GM19193 (cell line): Measurements from ENCODE around the gene PCNT.

Source experiments
- POLR2A ChIP-seq: IDR thresholded peaks from 4 replicates; pipeline ENCODE4 v1.6.1; 2011; ENCODE audit not compliant: insufficient read depth, insufficient read length; ENCODE audit errors: extremely low read depth

The PCNT gene

DNA sequence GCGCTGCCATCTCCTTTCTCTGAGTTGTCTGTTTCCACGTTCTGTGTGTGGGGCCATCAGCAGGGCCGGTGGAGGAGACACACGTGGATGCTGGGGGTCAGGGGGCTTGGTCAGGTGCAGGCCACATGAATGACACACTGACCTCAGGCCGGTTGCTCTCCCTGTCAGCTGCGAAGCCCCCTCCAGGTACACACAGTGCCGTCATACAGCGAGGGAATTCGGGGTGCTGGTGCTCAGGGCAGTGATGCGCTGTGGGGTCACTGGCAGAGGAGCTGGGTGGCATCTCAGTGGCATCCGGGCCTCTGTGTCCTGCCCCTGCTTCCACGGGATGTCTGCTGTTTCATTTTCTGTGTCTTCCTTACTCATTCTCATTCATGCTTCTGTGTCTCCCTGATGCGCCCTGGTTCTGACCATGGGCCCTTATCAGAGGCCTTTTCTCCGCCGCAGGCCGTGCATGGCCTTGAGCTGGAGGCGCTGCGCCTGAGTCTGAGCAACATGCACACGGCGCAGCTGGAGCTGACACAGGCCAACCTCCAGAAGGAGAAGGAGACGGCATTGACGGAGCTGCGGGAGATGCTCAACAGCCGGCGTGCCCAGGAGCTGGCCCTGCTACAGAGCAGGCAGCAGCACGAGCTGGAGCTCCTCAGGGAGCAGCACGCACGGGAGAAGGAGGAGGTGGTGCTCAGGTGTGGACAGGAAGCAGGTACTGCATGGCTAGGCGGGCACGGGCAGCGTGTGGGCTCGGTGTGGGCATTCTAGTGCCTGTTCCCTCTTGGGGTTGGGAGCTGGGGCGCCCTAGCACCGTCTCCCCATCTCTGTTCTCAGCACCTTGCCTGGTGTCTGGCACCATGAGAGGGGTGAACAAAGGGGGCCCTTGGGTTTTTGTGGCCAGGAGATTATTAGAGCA is 22.6 kb downstream of the PCNT start:
- no peak for TF ChIP-seq POLR2A

DNA sequence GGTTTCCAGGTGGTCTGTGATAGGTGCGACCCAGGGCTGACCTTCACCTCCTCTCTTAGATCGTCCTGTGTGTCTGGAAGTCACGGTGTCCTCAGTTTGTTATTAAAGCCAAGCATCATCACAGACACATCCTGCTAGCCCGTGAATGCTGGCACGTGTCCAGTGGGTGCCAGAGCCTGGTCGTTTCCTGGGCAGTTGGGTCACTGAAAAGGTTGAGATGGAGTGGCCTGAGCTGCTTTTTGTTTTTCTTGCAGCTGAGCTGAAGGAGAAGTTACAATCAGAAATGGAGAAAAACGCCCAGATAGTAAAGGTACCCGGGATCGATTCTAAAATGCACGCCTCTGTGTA is 23.2 kb downstream of the PCNT start:
- no peak for TF ChIP-seq POLR2A

DNA sequence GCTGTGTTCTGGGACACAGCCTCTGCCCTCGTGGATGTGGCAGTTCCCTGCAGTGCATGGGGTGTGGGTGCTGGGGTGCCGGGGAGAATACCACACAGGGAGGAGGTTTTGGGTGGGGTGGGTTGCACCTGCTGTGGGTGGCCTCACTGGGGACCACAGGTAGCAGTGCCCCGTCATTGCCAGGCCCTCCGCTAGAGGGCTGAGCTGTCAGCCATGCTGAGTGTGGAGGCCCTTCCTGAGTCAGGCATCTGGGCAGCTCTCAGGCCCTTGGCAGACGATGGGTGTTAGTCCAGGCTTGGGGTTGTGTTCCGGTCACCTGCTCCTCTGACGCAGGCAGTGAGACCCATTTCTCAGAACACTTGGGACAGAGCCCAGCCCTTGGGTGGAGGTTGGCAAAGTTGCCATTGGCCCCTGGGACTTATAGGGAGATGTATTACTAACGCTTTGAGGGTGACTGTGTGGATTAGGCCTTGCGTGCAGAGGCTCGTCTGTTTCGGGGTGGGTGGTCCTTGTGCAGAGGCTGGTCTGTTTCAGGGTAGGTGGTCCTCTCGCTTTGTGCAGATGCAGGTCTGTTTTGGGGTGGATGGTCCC is 23.9 kb downstream of the PCNT start:
- no peak for TF ChIP-seq POLR2A

DNA sequence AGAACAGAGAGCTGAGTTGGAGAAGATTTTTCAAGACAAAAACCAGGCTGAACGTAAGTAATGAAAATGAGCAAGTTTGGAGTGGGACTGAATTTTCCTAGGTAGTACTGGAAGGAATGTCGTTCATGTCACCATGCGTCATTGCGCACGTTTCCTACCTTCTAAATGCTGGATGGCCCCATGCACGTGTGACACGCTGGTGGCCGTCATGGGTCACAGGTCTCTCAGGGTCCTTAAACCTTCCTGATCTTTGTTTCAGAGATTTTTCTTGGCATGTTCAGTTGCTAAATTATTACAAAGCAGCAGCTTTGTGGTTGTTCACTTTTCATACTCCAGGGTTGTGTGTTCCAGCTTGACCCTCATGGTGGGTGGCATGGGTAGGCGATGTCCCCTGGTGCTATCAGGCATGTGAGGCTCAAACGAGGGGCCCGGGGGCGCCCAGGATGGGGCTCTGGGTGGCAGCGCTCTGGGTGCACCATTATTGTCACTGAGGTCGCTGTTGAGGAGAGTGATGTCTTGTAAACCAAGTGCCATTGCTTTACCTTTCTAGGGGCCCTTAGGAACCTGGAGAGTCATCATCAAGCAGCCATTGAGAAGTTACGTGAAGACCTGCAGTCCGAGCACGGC is 25.3 kb downstream of the PCNT start:
- TF ChIP-seq POLR2A, result no peak

DNA sequence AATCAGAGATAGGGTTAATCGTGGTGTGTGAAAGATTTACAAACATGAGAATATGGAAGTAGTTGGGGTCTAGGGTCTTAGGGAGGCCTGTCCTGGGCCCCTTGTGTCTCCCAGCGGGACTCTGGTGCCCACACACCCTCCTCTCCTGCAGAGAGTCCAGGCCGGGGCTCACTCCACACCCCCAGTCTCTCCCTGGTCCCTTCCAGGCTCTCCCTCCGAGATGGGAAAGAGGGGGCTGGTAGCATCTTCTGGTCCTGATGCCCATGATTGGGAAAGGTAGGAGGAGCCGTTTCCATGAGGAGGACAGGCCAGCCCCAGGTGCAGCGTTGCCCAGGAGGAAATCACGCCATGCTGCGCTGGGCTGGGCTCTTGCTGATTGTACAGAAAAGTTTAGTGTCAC is 26.6 kb downstream of the PCNT start:
- no peak for TF ChIP-seq POLR2A

DNA sequence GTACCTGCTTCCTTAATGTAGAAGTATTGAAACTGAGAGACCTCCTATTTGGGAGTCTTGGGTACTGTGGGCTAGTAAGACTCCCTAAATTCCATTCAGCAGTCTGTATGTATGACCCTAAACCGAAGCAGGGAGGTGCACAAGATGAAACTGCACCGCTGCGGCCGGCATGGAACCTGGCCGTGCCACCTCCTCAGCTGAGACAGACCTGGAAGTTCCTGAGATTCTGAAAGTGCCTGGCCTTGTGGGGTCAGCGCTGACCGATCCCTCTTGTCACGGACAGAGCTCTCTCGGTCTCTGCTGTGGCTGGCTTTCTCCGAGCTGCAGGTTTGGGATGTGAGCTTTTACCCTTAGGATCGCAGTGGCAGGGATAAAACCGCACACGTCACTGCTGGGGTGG is 27.0 kb downstream of the PCNT start:
- TF ChIP-seq POLR2A, result no peak

DNA sequence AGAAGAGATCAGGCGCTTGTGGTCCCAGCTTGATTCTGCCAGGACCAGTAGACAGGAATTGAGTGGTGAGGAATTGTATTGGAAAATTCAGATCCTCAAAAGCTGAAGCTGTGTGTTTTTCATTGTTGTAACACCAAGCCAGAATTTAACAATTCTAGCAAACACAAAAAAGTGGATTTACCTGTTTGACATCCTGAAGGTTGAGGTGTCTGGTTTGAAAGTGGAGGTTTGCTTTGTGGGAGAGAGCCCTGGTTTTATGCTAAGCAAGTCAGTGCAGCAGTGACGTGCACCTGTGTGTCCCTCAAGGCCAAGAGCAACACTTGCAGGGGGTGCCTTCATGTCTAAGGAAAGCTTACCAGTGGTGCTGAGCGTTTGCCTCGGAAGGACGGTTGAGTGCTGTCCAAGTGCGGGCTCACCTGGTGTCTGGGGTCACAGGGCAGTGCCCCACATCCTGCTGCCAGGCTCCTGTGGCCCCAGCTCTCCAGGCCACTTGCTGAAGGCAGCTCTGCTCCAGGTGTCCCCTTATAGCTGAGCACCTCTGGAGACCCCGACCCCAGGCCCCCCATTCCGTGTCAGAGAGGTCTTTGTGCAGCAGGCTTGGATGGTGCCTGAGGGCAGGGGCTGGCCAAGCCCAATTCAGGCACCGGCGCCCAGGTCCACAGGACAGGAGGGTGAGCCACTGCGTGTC is 27.7 kb downstream of the PCNT start:
- TF ChIP-seq POLR2A, result no peak

DNA sequence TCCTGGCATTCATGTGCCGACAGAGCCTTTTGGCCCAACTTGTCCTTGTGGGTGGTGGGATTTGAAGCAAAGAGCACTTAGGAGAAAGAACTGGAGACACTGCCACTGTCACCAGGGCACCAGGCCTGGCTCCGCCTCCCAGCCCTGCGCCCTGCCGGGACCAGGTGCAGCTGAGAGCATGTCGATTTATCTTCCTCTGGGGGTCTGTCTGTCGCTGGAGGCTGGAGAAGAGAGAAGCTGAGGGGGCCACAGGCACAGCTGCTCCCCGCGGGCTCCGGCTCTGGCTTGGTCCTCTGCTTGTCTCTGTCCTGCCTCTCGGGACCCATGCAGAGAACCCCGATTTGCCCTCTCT is 28.2 kb downstream of the PCNT start:
- no peak for TF ChIP-seq POLR2A

DNA sequence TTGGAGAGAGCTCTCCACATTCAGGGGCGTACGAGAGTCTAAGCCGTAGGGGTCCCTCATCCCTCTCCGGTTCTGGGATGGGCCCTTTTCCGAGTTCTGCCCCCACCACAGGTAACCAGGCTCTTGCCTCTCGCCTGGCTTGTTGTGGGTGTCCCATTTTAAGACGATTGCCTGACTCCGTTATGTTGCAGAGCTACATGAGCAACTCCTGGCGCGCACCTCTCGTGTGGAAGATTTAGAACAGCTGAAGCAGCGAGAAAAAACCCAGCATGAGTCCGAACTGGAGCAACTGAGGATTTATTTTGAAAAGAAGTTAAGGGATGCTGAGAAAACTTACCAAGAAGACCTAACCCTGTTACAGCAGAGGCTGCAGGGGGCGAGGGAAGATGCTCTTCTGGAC is 29.0 kb downstream of the PCNT start:
- TF ChIP-seq POLR2A, result no peak

DNA sequence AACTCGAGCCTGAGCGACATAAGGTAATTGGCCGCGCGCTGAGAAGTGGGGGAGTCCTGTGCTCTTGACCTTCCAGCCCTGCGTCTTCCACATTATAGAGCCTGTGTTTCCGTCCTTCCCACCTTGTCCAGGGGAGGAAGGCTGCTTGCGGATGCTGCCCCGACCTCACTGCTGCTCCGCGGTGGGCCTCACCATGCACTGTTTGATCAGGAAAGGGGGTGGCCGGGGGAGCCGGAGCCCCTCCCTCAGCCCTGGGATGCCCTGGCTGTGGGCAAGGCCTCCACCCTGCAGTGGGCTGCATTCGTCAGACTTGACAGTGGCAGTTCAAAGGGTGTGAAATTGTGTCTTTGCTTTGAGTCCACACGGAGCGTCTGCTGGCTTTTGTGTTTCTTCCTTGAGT is 30.1 kb downstream of the PCNT start:
- no peak for TF ChIP-seq POLR2A

DNA sequence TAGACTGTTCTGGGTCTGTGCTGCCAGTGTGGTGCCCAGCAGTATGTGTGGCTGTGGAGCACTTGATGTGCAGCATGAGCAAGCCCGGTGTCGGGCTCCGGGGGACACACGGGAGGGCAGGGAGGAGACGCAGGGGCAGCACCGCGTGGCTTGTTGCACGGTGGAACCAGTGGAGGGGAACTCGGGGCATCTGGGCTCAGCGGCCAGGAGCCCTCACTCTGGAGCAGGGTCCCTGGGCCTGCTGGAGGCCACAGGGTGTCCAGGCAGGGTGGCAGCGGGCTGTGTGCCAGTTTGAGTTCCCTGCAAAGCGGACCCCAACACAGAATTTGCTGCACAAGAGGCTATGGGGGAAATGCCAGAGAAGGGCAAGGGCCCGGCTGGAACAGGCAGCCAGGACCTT is 30.6 kb downstream of the PCNT start:
- TF ChIP-seq POLR2A, result no peak

DNA sequence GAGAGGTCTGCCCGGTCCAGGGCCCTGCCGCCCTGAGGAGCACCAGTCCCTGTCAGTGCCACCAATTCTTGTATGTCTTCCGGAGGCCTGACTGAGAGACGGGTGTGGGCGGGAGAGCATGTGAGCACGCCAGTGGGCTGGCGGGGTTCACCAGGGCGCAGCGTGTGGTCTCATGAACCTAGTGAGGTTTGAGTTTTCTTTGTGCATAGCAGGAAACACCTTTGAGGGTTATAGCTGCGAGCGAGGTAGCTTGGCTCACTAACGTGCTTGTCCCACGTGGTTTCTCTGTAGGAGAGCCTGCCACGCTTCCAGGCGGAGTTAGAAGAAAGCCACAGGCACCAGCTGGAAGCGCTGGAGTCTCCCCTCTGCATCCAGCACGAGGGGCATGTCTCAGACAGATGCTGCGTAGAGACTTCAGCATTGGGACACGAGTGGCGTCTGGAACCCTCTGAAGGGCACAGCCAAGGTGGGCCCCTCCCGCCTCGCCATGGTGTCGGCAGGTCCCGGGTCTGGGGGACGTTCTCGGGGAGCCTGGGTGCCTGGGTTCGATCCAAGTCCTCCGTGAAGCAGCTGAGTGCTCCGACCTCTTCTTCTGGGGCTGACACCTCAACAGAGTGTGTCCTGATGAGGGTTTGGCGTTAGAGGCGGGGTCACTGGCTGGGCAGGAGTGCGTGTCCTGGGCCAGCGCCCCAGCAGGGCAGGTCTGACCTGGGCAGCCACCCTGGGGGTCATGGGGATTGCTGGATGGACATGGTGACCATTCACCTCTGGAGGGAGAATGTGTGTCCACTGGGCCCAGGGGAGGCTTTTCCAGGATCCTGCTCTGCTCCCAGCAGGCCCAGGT is 31.4 kb downstream of the PCNT start:
- no peak for TF ChIP-seq POLR2A

DNA sequence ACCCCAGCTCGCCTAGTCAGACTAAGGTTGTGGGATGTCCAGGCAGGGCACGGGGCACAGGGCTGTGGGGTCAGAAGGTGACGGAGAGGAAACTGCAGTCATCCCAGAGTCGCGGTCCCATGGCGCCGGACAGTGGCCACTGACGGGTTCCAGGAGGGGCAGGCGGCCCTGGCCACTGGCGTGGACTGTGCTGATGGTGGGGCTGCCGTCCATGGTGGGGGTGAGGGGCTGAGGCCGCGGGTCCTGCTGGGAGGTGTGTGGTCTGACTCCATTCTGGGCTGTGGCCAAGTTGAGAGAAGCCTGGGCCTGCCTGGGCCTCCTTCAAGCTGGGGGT is 32.0 kb downstream of the PCNT start:
- TF ChIP-seq POLR2A, result no peak

DNA sequence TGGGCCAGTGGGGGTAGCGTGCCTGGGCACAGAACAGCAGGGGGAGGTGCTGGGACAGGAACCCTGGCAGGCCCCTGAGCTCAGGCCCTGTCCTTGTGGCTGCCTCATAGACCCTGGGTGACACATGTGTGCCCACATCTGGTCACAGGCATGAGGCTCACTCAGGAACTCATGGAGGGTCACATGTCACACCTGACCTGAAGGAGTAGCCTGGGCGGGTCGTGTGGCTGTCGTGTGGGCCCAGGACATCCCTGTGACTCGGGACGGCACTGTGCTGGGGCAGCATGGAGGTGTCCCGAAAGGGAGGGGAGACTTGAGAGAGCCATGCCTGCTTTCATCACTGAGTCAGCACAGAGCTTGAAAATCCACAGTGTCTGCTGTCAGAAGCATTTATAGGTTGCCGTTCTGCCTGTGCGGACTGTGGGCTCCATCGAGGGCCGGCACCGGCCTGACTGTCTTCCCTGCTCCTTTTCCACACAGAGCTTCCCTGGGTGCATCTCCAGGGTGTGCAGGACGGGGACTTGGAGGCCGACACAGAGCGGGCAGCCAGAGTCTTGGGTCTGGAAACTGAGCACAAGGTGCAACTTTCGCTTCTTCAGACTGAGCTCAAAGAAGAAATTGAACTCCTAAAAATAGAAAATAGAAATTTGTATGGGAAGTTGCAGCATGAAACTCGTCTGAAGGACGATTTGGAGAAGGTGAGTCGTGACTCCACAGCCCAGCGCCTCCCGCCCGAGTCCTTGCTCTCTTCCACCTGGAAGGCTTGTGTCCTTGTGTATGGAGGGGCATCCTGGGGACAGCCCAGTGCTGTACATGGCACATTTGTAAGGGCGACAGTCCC is 32.8 kb downstream of the PCNT start:
- no peak for TF ChIP-seq POLR2A
